ENCODE measurements around the gene F2R.

DNA sequence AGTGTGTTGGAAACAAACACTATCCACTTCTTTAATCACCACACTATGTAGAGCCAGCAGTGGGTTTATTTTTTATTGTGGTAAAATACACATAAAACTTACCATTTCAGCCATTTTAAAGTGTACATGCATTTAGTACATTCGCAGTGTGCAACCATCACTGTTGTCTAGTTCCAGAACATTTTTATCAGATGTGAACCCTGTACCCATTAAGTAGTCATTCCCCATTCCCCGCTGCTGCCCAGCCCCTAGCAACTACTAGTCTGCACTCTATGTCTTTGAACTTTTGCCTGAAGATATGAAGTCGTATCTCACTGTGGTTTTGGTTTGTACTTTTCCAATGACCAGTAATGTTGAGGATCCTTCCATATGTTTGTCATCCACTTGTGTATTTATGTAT is 30.2 kb upstream of the F2R start:
- TF ChIP-seq, protein P1, sequence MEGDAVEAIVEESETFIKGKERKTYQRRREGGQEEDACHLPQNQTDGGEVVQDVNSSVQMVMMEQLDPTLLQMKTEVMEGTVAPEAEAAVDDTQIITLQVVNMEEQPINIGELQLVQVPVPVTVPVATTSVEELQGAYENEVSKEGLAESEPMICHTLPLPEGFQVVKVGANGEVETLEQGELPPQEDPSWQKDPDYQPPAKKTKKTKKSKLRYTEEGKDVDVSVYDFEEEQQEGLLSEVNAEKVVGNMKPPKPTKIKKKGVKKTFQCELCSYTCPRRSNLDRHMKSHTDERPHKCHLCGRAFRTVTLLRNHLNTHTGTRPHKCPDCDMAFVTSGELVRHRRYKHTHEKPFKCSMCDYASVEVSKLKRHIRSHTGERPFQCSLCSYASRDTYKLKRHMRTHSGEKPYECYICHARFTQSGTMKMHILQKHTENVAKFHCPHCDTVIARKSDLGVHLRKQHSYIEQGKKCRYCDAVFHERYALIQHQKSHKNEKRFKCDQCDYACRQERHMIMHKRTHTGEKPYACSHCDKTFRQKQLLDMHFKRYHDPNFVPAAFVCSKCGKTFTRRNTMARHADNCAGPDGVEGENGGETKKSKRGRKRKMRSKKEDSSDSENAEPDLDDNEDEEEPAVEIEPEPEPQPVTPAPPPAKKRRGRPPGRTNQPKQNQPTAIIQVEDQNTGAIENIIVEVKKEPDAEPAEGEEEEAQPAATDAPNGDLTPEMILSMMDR (IDR thresholded peaks at IDR 0.05 in 4 of 5, conservative IDR thresholded peaks at IDR 0.05 in 1 of 5): no peak
- TF ChIP-seq POLR2A (IDR thresholded peaks at IDR 0.05): no peak

Measured in gastrocnemius medialis (tissue), 4 donors.